Brain microvascular endothelial cell (primary cell): ENCODE results near the gene KLRG1.

Experiments used
- DNase-seq: peaks from one replicate; pipeline ENCODE4 v3.0.0-alpha.2; 2020
- H3K27ac ChIP-seq: fragments of 250-450 bp; sonication (Bioruptor Pico); 2 replicates; pipeline ENCODE4 v1.5.1; 2020; ENCODE audit warnings: mild to moderate bottlenecking, moderate library complexity
- H3K27me3 ChIP-seq: fragments of 250-450 bp; sonication (Bioruptor Pico); replicated peaks from 2 replicates; pipeline ENCODE4 v1.5.1; 2020; ENCODE audit warnings: mild to moderate bottlenecking
- H3K36me3 ChIP-seq: fragments of 250-450 bp; sonication (Bioruptor Pico); replicated peaks from 2 replicates; pipeline ENCODE4 v1.5.1; 2020; ENCODE audit warnings: mild to moderate bottlenecking
- H3K4me3 ChIP-seq: 2 replicates; pipeline ENCODE4 v1.5.1; 2011; ENCODE audit warnings: low read depth, mild to moderate bottlenecking, control low read depth, low read length, moderate library complexity
- CTCF ChIP-seq: IDR thresholded peaks from 2 replicates; pipeline ENCODE4 v1.5.1; 2011; ENCODE audit warnings: low read depth, mild to moderate bottlenecking, moderate library complexity, low read length, control low read depth, inconsistent platforms; ENCODE audit errors: missing control alignments
- in situ Hi-C: cut with HindIII; loops from 2 replicates; pipeline ENCODE4 v1.10.0; 2017; ENCODE audit warnings: low sequenced_read_pairs, low pct_ligation_motif_present

KLRG1 gene

GRCh38 chr12:9037431-9037830 is 48.1 kb downstream of the KLRG1 start:
- Histone ChIP-seq H3K36me3 (no peaks in the 10 kb centered on the region), H3K4me3 (no peak overlapping the region), H3K27ac (no peak overlapping the region), H3K27me3 (no peaks in the 10 kb centered on the region)
- in situ Hi-C loops: no loop called here
- DNase-seq: no peak
- no peak for TF ChIP-seq CTCF

- H3K4me3 ChIP-seq: no peak overlapping the region
- in situ Hi-C loops: no loop called here
- H3K36me3 ChIP-seq: no peaks in the 10 kb centered on the region
- H3K27ac ChIP-seq: no peak overlapping the region
- H3K27me3 ChIP-seq: no peaks in the 10 kb centered on the region
- peak; percentile 65 for TF ChIP-seq CTCF
- peak; percentile 52 for DNase-seq
Observed at GRCh38 chr12:9039397-9039977, 50.1 kb downstream of the KLRG1 start.

- no peaks in the 10 kb centered on the region for H3K27me3 ChIP-seq
- H3K4me3 ChIP-seq: no peak overlapping the region
- DNase-seq: no peak
- TF ChIP-seq CTCF: no peak
- no peaks in the 10 kb centered on the region for H3K36me3 ChIP-seq
- H3K27ac ChIP-seq: no peak overlapping the region
- in situ Hi-C loops: no loop called here
Observed at GRCh38 chr12:9040484-9041186, 51.3 kb downstream of the KLRG1 start.

- in situ Hi-C loops: no loop called here
- TF ChIP-seq CTCF: no peak
Observed at GRCh38 chr12:9041321-9041720, 52.0 kb downstream of the KLRG1 start.

GRCh38 chr12:9043766-9044165 is 54.4 kb downstream of the KLRG1 start:
- no peaks in the 10 kb centered on the region for H3K36me3 ChIP-seq
- DNase-seq: no peak
- in situ Hi-C loops: no loop called here
- H3K4me3 ChIP-seq: no peak overlapping the region
- no peak overlapping the region for H3K27ac ChIP-seq
- H3K27me3 ChIP-seq: no peaks in the 10 kb centered on the region
- no peak for TF ChIP-seq CTCF

More at GRCh38 chr12:9041321-9041720, 52.0 kb downstream of the KLRG1 start:
- Histone ChIP-seq H3K27me3 (no peaks in the 10 kb centered on the region), H3K36me3 (no peaks in the 10 kb centered on the region), H3K27ac (no peak overlapping the region), H3K4me3 (no peak overlapping the region)
- peak; percentile 35 for DNase-seq
